ENCODE data around the gene IDH2.
"Not testable (repeated sequence)": the region's sequence is repeated elsewhere in the genome, so short reads cannot be mapped to it uniquely, and the experiment has no call there.

Gene IDH2

GRCh38 chr15:90084876-90085423 lies 17.3 kb downstream of the IDH2 start:
- no peak for DNase-seq (ENCODE audit: low read depth, low spot score)

- DNase-seq (ENCODE audit: low read depth, low spot score), result no peak
Observed at GRCh38 chr15:90083954-90084607, 18.2 kb downstream of the IDH2 start.

DNA sequence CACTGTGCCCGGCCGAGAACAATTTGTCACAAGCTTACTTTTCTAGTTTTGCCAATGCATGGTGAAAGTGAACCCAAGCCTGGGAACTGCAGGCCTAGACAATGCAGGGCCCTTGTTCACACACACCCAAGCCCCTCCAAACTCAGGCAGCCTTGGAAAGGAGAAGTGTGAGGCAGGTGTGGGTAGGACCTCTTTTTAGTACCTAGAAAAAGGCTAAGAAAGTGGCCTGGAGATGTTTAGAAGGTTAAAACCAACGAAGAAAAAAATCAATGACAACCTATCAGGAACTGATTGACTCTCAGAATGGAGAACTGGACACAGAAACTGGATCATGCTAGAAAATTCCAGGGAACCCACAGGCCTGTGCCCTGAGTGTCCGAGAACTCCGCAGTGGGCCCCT lies 18.8 kb downstream of the IDH2 start:
- DNase-seq (ENCODE audit: low read depth, low spot score), result no peak

- no peak for DNase-seq (ENCODE audit: low read depth, low spot score)
Observed at GRCh38 chr15:90082140-90082715, 20.0 kb downstream of the IDH2 start.

GRCh38 chr15:90080818-90081393 lies 21.4 kb downstream of the IDH2 start:
- no peak for DNase-seq (ENCODE audit: low read depth, low spot score)

GRCh38 chr15:90080458-90080755 lies 21.9 kb downstream of the IDH2 start:
- DNase-seq (ENCODE audit: low read depth, low spot score), result no peak

GRCh38 chr15:90079619-90080457 lies 22.4 kb downstream of the IDH2 start:
- no peak for DNase-seq (ENCODE audit: low read depth, low spot score)

DNA sequence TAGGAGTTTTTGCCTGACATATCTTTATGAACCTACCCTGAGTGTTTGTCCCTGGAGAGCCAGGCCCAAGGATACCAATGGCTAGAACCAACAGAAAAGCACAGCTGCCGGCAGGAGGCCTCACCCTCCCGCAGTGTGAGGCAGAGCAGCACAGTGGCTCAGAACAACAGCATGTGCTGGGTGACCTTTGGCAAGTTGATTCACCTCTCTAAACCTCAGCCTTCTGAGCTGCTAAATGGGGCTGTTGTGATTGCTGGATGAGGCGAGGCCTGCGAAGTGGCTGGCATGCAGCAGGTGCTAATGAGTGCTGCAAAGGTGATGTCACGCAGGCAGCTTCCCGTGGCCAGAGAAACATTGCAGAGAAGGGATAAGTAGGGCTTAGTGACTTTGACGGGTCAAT lies 23.3 kb downstream of the IDH2 start:
- no peak for DNase-seq (ENCODE audit: low read depth, low spot score)

DNA sequence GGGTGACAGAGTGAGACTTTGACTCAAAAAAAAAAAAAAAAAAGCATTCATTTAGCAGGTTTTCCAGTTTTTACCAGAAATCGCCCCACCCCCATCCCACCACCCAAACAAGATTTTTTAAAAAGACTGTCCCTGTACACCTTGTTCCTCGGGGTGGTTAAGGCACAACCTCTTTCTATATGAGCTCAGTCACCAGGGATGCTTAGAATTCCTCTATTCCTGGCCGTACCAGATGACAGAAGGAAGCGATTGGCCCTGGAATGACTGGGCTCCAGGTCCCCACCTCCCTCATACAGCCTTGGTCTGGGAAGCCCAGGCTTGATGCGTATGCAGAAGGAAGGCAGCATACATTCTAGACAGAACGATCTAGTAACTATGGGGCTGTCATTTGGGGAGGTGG lies 25.6 kb downstream of the IDH2 start:
- no peak for DNase-seq (ENCODE audit: low read depth, low spot score)

GRCh38 chr15:90075420-90076289 lies 26.6 kb downstream of the IDH2 start:
- DNase-seq (ENCODE audit: low read depth, low spot score), result no peak

DNA sequence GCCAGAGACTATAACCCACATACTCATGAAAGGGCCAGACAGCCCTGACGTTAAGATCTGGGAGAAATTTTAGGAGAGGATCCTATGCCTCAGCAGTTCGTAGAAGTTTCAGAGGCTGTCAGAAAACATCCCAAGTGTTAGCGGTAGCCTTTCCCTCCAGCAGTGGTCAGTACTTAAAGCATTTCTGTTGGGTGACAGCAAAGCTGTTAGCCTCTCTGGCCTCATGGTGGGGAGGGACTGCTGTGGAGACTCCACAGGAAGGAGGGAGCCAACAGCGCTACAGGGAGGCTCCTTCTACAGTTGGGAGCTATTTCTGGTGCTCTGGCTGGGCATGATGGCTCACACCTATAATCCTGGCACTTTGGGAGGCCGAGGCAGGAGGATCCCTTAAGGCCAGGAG lies 27.4 kb downstream of the IDH2 start:
- DNase-seq (ENCODE audit: low read depth, low spot score), result no peak

GRCh38 chr15:90074023-90074422 lies 28.2 kb downstream of the IDH2 start:
- DNase-seq (ENCODE audit: low read depth, low spot score), result no peak

GRCh38 chr15:90072978-90073640 lies 29.2 kb downstream of the IDH2 start:
- no peak for DNase-seq (ENCODE audit: low read depth, low spot score)

- no peak for DNase-seq (ENCODE audit: low read depth, low spot score)
Observed at GRCh38 chr15:90071220-90071807, 31.0 kb downstream of the IDH2 start.

DNA sequence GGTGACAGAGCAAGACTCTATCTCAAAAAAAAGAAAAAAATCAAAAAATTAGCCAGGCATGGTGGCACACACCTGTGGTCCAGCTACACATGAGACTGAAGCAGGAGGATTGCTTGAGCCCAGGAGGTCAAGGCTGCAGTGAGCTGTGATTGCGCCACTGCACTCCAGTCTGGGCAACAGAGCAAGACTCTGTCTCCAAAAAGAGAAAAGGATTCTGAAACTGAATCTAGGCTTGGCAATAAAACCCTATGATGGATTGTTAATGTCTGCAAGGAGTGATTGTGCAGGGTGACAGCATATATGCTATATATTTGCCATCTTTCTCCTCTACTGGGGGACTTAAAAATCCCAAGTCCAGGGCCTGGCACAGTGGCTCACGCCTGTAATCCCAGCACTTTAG lies 31.6 kb downstream of the IDH2 start:
- DNase-seq (ENCODE audit: low read depth, low spot score), result not testable (repeated sequence)

DNA sequence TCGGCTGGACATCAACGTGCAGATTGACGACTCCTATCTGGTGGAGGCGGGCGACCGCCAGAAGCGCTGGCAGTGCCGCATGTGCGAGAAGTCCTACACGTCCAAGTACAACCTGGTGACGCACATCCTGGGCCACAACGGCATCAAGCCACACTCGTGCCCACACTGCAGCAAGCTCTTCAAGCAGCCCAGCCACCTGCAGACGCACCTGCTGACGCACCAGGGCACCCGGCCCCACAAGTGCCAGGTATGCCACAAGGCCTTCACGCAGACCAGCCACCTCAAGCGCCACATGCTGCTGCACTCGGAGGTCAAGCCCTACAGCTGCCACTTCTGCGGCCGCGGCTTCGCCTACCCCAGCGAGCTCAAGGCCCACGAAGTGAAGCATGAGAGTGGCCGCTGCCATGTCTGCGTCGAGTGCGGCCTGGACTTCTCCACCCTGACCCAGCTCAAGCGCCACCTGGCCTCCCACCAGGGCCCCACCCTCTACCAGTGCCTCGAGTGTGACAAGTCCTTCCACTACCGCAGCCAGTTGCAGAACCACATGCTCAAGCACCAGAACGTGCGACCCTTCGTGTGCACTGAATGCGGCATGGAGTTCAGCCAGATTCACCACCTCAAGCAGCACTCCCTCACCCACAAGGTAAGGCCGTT lies 34.2 kb downstream of the IDH2 start:
- DNase-seq (ENCODE audit: low read depth, low spot score), result no peak

- DNase-seq (ENCODE audit: low read depth, low spot score), result no peak
Observed at GRCh38 chr15:90067181-90067952, 34.9 kb downstream of the IDH2 start.

DNA sequence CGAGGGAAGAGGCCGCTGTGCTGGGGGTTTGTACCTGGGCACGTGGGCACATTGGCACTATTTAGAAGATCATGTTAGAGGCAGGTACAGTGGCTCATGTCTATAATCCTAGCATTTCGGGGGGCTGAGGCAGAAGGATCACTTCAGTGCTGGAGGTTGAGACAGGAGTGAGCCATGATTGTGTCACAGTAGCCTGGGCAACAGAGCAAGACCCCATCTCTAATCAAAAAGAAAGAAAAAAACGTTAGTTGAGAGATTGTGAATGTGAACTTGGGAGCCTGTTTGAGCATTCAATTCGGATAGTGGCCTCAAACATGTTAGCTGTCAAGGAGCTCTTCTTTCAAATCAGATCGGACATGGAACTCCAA lies 36.6 kb downstream of the IDH2 start:
- DNase-seq (ENCODE audit: low read depth, low spot score), result no peak

All from iPS DF 19.7 (cell line).